T-helper 2 cell (primary cell): ENCODE data around the gene ILDR1.
"Not testable (repeated sequence)": the region's sequence is repeated elsewhere in the genome, so short reads cannot be mapped to it uniquely, and the experiment has no call there.

Experiments used
- DNase-seq, 5 experiments: peaks; one replicate each; pipeline versions ENCODE4 v3.0.0 to v3.0.0-alpha.2; 2012 to 2022
- total RNA-seq, 2 donors: gene quantifications; one replicate each; lab custom pipeline; 2026; lab: John Stamatoyannopoulos, UW

Gene ILDR1
- total RNA-seq = 0 reads per million in 2 donors

DNA sequence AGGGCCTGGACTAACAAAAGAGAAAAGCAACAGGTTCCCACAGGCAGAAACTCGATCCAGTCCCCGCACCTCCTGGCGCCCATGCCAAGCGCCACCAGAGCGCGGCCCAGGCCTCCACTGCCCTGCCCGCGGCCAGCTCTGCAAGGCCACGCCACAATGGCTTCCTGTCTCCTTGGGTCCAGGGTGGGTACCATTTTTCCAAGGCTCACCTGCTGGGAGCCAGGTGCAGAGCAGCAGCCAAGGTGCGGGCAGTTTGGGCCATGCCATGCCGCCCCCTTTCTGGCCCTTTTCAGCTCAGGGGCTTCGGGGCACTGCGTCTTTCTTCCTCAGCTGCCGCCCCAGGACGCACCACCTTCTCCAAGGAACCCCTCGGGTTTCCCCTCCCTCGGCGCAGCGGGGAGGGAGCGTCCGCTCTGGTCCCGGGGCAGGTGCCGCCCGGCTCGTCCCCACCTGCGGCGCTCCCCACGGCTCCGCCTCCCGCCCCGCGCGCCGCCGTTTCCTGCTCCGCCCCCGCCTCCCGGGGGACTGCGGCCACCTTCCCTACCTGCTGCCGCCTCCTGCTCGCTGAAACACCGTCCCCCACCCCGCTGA lies at the start of gene ILDR1:
Gene ILDR1 (minus strand): TSS at position 437 of the 591 bp plus-strand sequence. CDS start 170 bp downstream, at position 267.
- DNase-seq = peak in 1 of 5 experiments; percentile 42

- peak in 1 of 5 experiments; percentile 82 for DNase-seq
These were observed 45.7 kb upstream of the ILDR1 start for GRCh38 chr3:122067588-122068240.

DNA sequence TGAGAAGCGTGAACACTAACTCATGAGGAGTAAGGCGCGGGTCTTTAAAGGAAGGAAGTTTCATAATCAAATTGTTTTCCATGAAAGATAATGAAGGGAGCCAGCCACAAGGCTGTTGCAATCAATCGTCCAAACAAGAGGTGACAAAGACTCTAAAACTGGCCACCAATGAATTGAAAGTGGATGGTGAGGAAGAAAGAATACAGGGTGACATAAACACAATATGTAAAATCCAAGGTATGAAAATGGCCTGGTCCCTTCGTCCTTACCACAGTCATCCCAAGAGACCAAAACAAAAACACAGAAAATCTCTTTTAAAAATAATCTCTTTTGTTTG lies 45.1 kb upstream of the ILDR1 start:
- no peak for DNase-seq

- peak in 1 of 5 experiments; percentile 50 for DNase-seq
These were observed 44.5 kb upstream of the ILDR1 start for GRCh38 chr3:122066331-122067213.

DNA sequence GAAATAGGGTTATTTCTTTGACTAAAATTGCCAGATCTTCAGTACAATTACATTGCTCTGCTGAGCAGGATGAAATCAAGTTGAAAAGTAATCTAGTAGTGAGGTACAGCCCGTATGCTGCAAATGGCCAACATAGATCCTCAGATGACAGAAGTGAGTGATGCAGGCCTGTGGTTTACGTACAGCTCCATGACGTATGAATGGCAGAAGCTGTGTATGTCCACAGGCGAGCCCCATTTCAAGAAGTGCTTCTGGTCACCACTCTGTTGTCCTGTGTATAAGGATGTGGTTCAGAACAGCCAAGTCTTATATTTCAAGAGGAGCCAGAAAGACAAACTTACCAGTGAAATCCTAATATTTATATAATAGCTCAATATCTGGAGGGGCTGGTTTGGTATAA lies 42.3 kb upstream of the ILDR1 start:
- DNase-seq = no peak

- no peak for DNase-seq
These were observed 41.9 kb upstream of the ILDR1 start for GRCh38 chr3:122063908-122064307.

DNA sequence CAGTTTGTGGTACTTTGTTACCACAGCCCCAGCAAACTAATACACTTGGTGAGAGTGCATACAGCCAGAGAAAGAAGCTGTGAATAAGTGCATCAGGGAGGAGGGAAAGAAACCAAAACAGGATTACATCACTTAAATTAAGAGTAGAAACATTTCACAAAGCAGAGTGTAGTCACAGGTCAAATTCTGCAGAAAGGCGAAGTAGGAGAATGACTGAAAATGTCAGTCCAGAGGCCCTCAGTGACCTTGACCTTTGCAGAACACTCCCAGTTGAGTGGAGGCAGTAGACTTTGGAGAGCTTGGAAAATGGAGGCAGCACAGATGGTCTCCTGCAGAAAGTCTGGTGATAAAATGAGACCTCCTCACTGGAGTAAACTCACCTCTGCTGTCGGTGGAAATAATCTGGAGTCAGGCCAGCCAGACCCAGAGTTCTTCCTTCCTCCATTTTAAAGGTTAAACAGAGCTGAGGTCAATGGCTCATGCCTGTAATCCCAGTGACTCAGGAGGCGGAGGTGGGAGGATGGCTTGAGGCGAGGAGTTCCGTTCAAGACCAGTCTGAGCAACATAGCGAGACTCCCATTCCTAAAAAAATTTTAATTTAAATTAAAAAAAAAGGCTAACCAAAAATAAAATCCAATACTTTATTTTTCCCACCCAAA lies 38.1 kb upstream of the ILDR1 start:
- DNase-seq = no peak

- no peak for DNase-seq
These were observed 36.2 kb upstream of the ILDR1 start for GRCh38 chr3:122058294-122058693.

- DNase-seq = no peak
These were observed 35.6 kb upstream of the ILDR1 start for GRCh38 chr3:122057671-122058070.

- DNase-seq = peak in 1 of 5 experiments; percentile 22
These were observed 33.2 kb upstream of the ILDR1 start, which contains the start of gene CD86 for GRCh38 chr3:122055215-122055614. CD86 (plus strand) TSS chr3:122055362; CDS start chr3:122055490, 128 bp downstream.

DNA sequence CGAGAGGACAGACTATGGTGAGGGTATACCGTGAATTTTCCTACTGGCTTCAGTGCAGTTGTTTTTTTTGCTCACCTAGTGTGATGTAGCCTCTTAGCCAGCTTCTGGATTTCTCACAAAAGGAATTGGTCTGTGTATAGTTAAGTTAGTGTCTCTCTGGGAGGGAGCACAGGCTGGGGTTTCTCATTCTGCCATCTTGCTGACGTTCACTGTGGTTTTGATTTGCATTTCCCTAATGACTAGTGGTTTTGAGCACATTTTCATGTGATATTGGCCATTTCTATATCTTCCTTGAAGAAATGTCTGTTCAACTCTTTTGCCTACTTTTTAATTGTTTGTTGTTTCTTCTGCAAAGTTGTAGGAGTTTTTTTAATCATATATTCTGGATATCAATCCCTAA lies 30.9 kb upstream of the ILDR1 start:
- DNase-seq = peak in 1 of 5 experiments; percentile 45

DNA sequence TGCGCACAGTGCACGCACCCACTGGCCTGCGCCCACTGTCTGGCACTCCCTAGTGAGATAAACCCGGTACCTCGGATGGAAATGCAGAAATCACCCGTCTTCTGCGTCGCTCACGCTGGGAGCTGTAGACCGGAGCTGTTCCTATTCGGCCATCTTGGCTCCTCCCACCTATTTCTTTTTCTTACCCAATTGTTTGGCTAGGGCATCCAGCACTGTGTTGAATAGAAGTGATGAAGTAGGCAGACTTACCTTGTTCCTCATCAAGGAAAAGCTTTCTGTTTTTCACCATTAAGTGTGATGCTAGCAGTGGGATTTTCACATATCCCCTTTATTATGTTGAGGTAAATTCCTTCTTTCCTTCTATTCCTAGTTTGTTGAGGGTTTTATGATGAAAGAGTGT lies 25.7 kb upstream of the ILDR1 start:
- not testable (repeated sequence) for DNase-seq

DNA sequence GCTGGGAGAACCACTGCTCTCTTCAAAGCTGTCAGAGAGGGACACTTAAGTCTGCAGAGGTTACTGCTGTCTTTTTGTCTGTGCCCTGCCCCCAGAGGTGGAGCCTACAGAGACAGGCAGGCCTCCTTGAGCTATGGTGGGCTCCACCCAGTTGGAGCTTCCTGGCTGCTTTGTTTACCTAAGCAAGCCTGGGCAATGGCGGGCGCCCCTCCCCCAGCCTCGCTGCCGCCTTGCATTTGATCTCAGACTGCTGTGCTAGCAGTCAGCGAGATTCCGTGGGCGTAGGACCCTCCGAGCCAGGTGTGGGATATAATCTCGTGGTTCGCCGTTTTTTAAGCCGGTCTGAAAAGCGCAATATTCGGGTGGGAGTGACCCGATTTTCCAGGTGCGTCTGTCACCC lies 25.2 kb upstream of the ILDR1 start:
- not testable (repeated sequence) for DNase-seq

DNA sequence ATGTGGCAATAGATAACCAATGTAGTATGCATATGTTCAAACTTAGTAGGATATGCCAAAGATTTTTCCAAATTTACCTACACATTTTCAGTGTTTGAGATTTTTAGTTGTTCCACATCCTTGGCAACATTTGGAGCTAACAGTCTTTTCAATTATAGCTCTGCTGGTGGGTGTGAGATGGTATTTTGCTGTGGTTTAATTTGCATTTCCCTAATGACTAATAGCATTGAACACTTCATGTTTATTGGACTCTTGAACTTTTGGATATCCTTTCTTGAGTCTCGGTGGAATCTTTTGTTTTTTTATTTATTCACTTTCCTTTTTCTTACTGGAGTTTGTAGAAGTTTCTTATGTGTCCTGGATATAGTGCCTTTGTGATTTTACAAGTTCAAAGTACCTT lies 11.0 kb upstream of the ILDR1 start:
- DNase-seq = no peak

- DNase-seq = no peak
These were observed 10.5 kb upstream of the ILDR1 start for GRCh38 chr3:122032531-122032930.

DNA sequence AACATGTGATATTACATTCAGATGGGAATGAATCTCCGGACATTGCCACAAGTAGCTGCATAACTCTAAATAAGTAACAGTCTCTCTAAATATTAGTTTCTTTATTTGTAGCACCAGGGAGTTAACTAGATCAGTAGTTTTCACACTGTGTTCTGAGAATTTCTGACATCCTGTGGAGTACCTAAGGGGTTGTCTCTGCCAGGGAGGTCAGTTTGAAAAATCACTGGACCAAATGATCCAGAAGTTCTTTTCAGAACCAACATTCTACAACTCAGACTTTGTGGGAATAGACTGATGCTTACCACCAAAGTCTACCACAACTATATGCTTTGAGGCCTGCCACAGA lies 9.0 kb upstream of the ILDR1 start:
- DNase-seq = no peak

DNA sequence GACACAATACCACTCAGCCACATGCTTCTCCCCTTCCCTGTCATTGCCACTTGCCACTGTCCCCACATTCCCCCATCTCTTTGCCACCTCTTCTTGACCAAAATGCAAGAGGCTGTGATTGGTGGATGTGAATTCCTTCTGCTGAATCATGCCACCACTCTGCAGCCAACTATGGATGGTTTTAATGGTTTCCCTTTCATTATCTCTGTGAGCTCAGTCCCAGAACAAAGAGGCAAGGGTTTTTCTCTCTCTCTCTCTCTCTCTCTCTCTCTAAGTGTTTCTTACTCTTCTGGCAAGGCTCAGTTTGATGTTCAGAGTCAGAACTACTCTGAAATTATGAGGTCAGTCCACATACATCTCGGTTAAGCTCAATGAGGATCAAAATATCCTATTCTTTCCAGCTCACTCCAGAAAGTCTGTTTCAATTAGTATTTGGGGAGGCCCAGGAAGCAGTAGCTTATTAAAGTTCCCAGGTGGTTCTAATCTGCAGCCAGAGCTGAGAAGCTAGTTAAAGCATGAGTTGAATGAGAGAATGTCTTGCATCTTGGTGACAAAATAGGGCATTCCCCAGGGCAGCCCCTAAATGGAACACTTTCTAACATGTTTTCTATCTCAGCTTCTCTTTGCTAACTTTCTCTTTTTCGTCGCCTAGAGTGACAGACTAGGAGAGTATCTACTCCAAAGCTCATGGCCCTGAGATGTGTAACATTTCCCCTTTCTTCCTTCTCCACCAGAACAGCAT lies 8.5 kb upstream of the ILDR1 start:
- peak in 1 of 5 experiments; percentile 82 for DNase-seq

GRCh38 chr3:122025296-122025695 lies 3.2 kb upstream of the ILDR1 start:
- DNase-seq = peak in 1 of 5 experiments; percentile 77

- no peak for DNase-seq
These were observed 2.8 kb upstream of the ILDR1 start for GRCh38 chr3:122024800-122025199.

- DNase-seq = no peak
These were observed 1.4 kb upstream of the ILDR1 start for GRCh38 chr3:122023335-122023910.

- no peak for DNase-seq
These were observed 1.0 kb downstream of the ILDR1 start for GRCh38 chr3:122021037-122021436.

DNA sequence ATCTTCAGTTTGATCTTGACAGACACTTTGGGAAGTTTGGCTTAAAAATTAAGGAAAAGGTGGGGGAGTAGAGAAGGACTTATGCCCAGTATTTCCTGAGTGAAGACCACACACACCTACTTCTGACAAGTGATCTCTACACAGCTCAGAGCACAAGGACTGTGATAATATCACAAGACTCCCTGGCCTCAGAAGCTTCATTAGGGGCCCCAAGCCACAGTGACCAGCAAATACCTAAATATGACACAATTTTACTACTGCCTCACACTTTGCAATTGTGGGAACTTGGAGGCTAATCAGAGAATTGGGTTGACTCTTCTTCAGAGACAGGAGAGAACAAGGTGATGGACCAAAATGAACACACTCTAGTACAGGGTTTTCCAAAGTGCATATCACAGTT lies 2.6 kb downstream of the ILDR1 start:
- DNase-seq = no peak
